HCT116 (cell line): ENCODE data around the gene PAX5. TPM values are rescaled to one million over a fixed set of nuclear protein-coding genes. Genes with fewer than 3 reads are reported as not detected.
A peak's percentile ranks its signal among the peaks of the same experiment; 100 is the strongest.

Experiments
- ATAC-seq: fragments of 200-7000 bp; cut with Tn5 transposase; 2 replicates; pipeline ENCODE4 v1.9.1; 2020; ENCODE audit warnings: mild to moderate bottlenecking, moderate library complexity
- BruUV-seq: library from RNA; stranded (reverse); fragments of 400-500 nt; replicated peaks from 2 replicates; lab custom pipeline; 2021; lab: Mats Ljungman, UMichigan
- CTCF ChIA-PET: fragments of 300-600 bp; sonication (Branson Sonifier 250); formaldehyde crosslinking; loops from one replicate; lab custom pipeline; 2021; ENCODE audit warnings: antibody characterized with exemption; lab: Charles Lee
- POLR2A ChIA-PET: fragments of 300-600, 350-600 bp; sonication (Branson Sonifier 250); formaldehyde crosslinking; loops from one replicate; lab custom pipeline; 2021; ENCODE audit warnings: antibody characterized with exemption; lab: Charles Lee
- RAD21 ChIA-PET, 2 experiments: fragments of 300-600 bp; sonication (Branson Sonifier 250); formaldehyde crosslinking; loops; one replicate each; lab custom pipeline; 2023; ENCODE audit warnings: low total read pairs in 2 of 2; ENCODE audit not compliant: uncharacterized antibody in 2 of 2, unreplicated experiment in 2 of 2, low non-redundant PET in 1 of 2; lab: Charles Lee
- DNase-seq: peaks from one replicate; pipeline ENCODE4 v3.0.0-alpha.2; 2010; ENCODE audit warnings: low read depth, low spot score
- H2AFZ ChIP-seq: fragments of 200-600 bp; shearing (Covaris generic), sonication (generic); 2 replicates; pipeline ENCODE4 v1.6.1; 2017; ENCODE audit warnings: low read depth, mixed run types, mixed read lengths, antibody characterized with exemption, low read length; ENCODE audit not compliant: poor library complexity, severe bottlenecking
- H3K27ac ChIP-seq: 2 replicates; pipeline ENCODE4 v1.5.1; 2012; ENCODE audit warnings: low read depth, low read length
- H3K27me3 ChIP-seq: fragments of 200-600 bp; sonication (generic); 2 replicates; pipeline ENCODE4 v1.6.1; 2016; ENCODE audit warnings: mixed run types, low read length, mixed read lengths; ENCODE audit not compliant: insufficient read depth
- H3K36me3 ChIP-seq, 2 experiments: fragments of 200-500 bp in 1 of 2; fragments of 200-600 bp in 1 of 2; sonication (Bioruptor generic) in 1 of 2; sonication (generic) in 1 of 2; 2 replicates each; pipeline versions ENCODE4 v1.5.1 to v1.6.1; 2014 to 2016; ENCODE audit warnings: low read length in 2 of 2, inconsistent platforms in 1 of 2, mixed read lengths in 1 of 2, mixed run types in 1 of 2; ENCODE audit not compliant: insufficient read depth in 2 of 2, control insufficient read depth in 1 of 2
- H3K4me1 ChIP-seq, 2 experiments: fragments of 200-600 bp in 1 of 2; sonication (generic) in 1 of 2; 2 replicates each; pipeline versions ENCODE4 v1.5.1 to v1.6.1; 2012 to 2017; ENCODE audit warnings: low read length in 2 of 2, inconsistent platforms in 1 of 2, mild to moderate bottlenecking in 1 of 2, mixed read lengths in 1 of 2, mixed run types in 1 of 2, moderate library complexity in 1 of 2; ENCODE audit not compliant: insufficient read depth in 2 of 2, control insufficient read depth in 1 of 2
- H3K4me2 ChIP-seq: fragments of 200-600 bp; sonication (generic); 2 replicates; pipeline ENCODE4 v1.6.1; 2017; ENCODE audit warnings: mixed run types, low read length, mixed read lengths
- H3K4me3 ChIP-seq, 2 experiments: fragments of 200-600 bp in 1 of 2; sonication (generic) in 1 of 2; replicated peaks in 1 of 2; 2 replicates each; pipeline ENCODE4 v1.5.1; 2011 to 2016; ENCODE audit warnings: low read length in 2 of 2, control low read depth in 1 of 2, low read depth in 1 of 2, mild to moderate bottlenecking in 1 of 2, mixed read lengths in 1 of 2, mixed run types in 1 of 2
- H3K79me2 ChIP-seq: fragments of 200-600 bp; sonication (generic); 2 replicates; pipeline ENCODE4 v1.6.1; 2017; ENCODE audit warnings: mild to moderate bottlenecking, mixed run types, low read length, moderate library complexity, mixed read lengths; ENCODE audit not compliant: insufficient read depth
- H3K9ac ChIP-seq: fragments of 200-600 bp; sonication (generic); 2 replicates; pipeline ENCODE4 v1.6.1; 2016; ENCODE audit warnings: low read length, mixed read lengths
- H3K9me2 ChIP-seq: fragments of 200-600 bp; sonication (generic), shearing (Covaris generic); 2 replicates; pipeline ENCODE4 v1.6.1; 2017; ENCODE audit warnings: mixed run types, mild to moderate bottlenecking, moderate library complexity; ENCODE audit not compliant: insufficient read depth
- H3K9me3 ChIP-seq, 2 experiments: fragments of 200-500 bp in 1 of 2; fragments of 200-600 bp in 1 of 2; sonication (Bioruptor generic) in 1 of 2; sonication (generic) in 1 of 2; 2 replicates each; pipeline ENCODE4 v1.6.1; 2014 to 2017; ENCODE audit warnings: low read length in 2 of 2, mixed read lengths in 2 of 2, inconsistent platforms in 1 of 2, low read depth in 1 of 2, mild to moderate bottlenecking in 1 of 2, mixed run types in 1 of 2, moderate library complexity in 1 of 2; ENCODE audit not compliant: control insufficient read depth in 1 of 2, insufficient read depth in 1 of 2
- H4K20me1 ChIP-seq: fragments of 200-600 bp; sonication (generic), shearing (Covaris generic); 2 replicates; pipeline ENCODE4 v1.6.1; 2017; ENCODE audit warnings: mixed run types, mild to moderate bottlenecking, moderate library complexity; ENCODE audit not compliant: insufficient read depth
- ATF3 ChIP-seq: IDR thresholded peaks from 2 replicates; pipeline ENCODE4 v1.6.1; 2012
- CBX3 ChIP-seq: IDR thresholded peaks from 2 replicates; pipeline ENCODE4 v1.6.1; 2012; ENCODE audit warnings: low read depth
- CEBPB ChIP-seq: IDR thresholded peaks from 2 replicates; pipeline ENCODE4 v1.6.1; 2012; ENCODE audit warnings: low read depth
- CTCF ChIP-seq, 3 experiments: fragments of 200-600 bp in 1 of 3; sonication (generic) in 1 of 3; IDR thresholded peaks in 2 of 3; conservative IDR thresholded peaks in 1 of 3; 2 replicates each; pipeline ENCODE4 v1.5.1; 2012 to 2017; ENCODE audit warnings: low read depth in 2 of 3, low read length in 2 of 3, antibody characterized with exemption in 1 of 3, borderline replicate concordance in 1 of 3, control low read depth in 1 of 3, mild to moderate bottlenecking in 1 of 3, mixed read lengths in 1 of 3, mixed run types in 1 of 3, moderate library complexity in 1 of 3; ENCODE audit not compliant: insufficient read depth in 1 of 3
- EGR1 ChIP-seq: IDR thresholded peaks from 2 replicates; pipeline ENCODE4 v1.6.1; 2012; ENCODE audit warnings: low read depth
- ELF1 ChIP-seq: IDR thresholded peaks from 2 replicates; pipeline ENCODE4 v1.6.1; 2012; ENCODE audit warnings: low read depth, borderline replicate concordance
- EZH2 ChIP-seq: fragments of 200-600 bp; sonication (generic); IDR thresholded peaks from 2 replicates; pipeline ENCODE4 v1.6.1; 2017; ENCODE audit warnings: antibody characterized with exemption, mixed run types
- EZH2phosphoT487 ChIP-seq: fragments of 200-600 bp; IDR thresholded peaks from 2 replicates; pipeline ENCODE4 v1.6.1; 2018; ENCODE audit warnings: antibody characterized with exemption, borderline replicate concordance
- FOSL1 ChIP-seq: IDR thresholded peaks from 2 replicates; pipeline ENCODE4 v1.6.1; 2012; ENCODE audit warnings: low read depth
- JUND ChIP-seq: IDR thresholded peaks from 2 replicates; pipeline ENCODE4 v1.6.1; 2012
- MAX ChIP-seq: IDR thresholded peaks from 2 replicates; pipeline ENCODE4 v1.6.1; 2012
- POLR2A ChIP-seq: IDR thresholded peaks from 2 replicates; pipeline ENCODE4 v1.7.0; 2011; ENCODE audit warnings: borderline replicate concordance; ENCODE audit not compliant: insufficient read depth, insufficient read length; ENCODE audit errors: extremely low read depth
- POLR2AphosphoS5 ChIP-seq: IDR thresholded peaks from 2 replicates; pipeline ENCODE4 v1.6.1; 2011; ENCODE audit warnings: mild to moderate bottlenecking, low read depth, low read length, moderate library complexity
- RAD21 ChIP-seq: IDR thresholded peaks from 2 replicates; pipeline ENCODE4 v1.6.1; 2012; ENCODE audit warnings: low read depth, mild to moderate bottlenecking
- REST ChIP-seq: IDR thresholded peaks from 2 replicates; pipeline ENCODE4 v1.6.1; 2012; ENCODE audit warnings: low read depth
- SIN3A ChIP-seq: IDR thresholded peaks from 2 replicates; pipeline ENCODE4 v1.6.1; 2012; ENCODE audit warnings: low read depth
- SP1 ChIP-seq: IDR thresholded peaks from 2 replicates; pipeline ENCODE4 v1.6.1; 2012; ENCODE audit warnings: low read depth
- SRF ChIP-seq: IDR thresholded peaks from 2 replicates; pipeline ENCODE4 v1.6.1; 2012; ENCODE audit warnings: low read depth
- YY1 ChIP-seq: IDR thresholded peaks from 2 replicates; pipeline ENCODE4 v1.6.1; 2011; ENCODE audit warnings: low read length, low read depth, moderate library complexity, mild to moderate bottlenecking; ENCODE audit not compliant: insufficient replicate concordance; ENCODE audit errors: extremely low read depth
- ZBTB33 ChIP-seq: IDR thresholded peaks from 2 replicates; pipeline ENCODE4 v1.6.1; 2011; ENCODE audit warnings: mild to moderate bottlenecking, low read length, moderate library complexity; ENCODE audit not compliant: insufficient replicate concordance; ENCODE audit errors: extremely low read depth
- ZFX ChIP-seq: fragments of 450-650 bp; IDR thresholded peaks from 2 replicates; pipeline ENCODE4 v1.6.1; 2017
- ZNF274 ChIP-seq: fragments of 200-500 bp; sonication (Bioruptor generic); IDR thresholded peaks from 2 replicates; pipeline ENCODE4 v1.6.1; 2014; ENCODE audit warnings: mild to moderate bottlenecking, low read depth, low read length, inconsistent platforms
- intact Hi-C: fragments of 100-400 bp; cut with micrococcal nuclease; formaldehyde crosslinking; loops from 2 replicates; pipeline ENCODE4 v1.10.0; 2022
- total RNA-seq: library from RNA; stranded (reverse); gene quantifications from one replicate; pipeline ENCODE4 v1.2.1, GENCODE V29; 2021; ENCODE audit not compliant: unreplicated experiment

PAX5 gene
- total RNA-seq, 1 experiment from 2014 or later = 0.17 TPM

- H3K4me1 ChIP-seq = peaks cover 21 to 50% of the 10 kb centered on the region in 2 experiments
- no peak overlapping the region for H2AFZ ChIP-seq
- no peaks in the 10 kb centered on the region for H3K36me3 ChIP-seq
- ATAC-seq (peak; percentile 84), DNase-seq (peak; percentile 87)
- peak overlapping the region; percentile 69 for H3K4me2 ChIP-seq
- no peaks in the 10 kb centered on the region for H4K20me1 ChIP-seq
- H3K9me3 ChIP-seq = no peaks in the 10 kb centered on the region
- no peak overlapping the region for H3K9ac ChIP-seq
- ChIA-PET RAD21 (no interaction called here), POLR2A (no interaction called here), CTCF (no interaction called here)
- peak overlapping the region; percentile 43; the same call in 1 of the 2 replicates for H3K27ac ChIP-seq
- H3K9me2 ChIP-seq = no peaks in the 10 kb centered on the region
- intact Hi-C loops = no loop called here
- peak overlapping the region in 1 of 2 experiments; percentile 17; a peak in 1 of 4 replicates for H3K4me3 ChIP-seq
- no TSS peak for BruUV-seq
- H3K79me2 ChIP-seq = no peaks in the 10 kb centered on the region
- peaks cover 7% of the 10 kb centered on the region; the same call in 1 of the 2 replicates for H3K27me3 ChIP-seq
- no peak for TF ChIP-seq EZH2phosphoT487
- peak; percentile 74 for TF ChIP-seq CEBPB
- TF ChIP-seq FOSL1 = peak; percentile 99
- no peak for TF ChIP-seq EZH2
- peak; percentile 88 for TF ChIP-seq SP1
- peak; percentile 78 for TF ChIP-seq SRF
- TF ChIP-seq POLR2AphosphoS5 = peak; percentile 24; the same call in 1 of the 2 replicates
- no peak for TF ChIP-seq ELF1
- TF ChIP-seq POLR2A = no peak
- peak; percentile 34 for TF ChIP-seq YY1
- TF ChIP-seq ZBTB33 = peak; percentile 39
- no peak for TF ChIP-seq REST
- peak; percentile 97 for TF ChIP-seq JUND
- TF ChIP-seq ATF3 = no peak; the same call in 1 of the 2 replicates
- peak; percentile 95 for TF ChIP-seq CBX3
- TF ChIP-seq ZNF274 = no peak
- peak; percentile 97 for TF ChIP-seq MAX
- TF ChIP-seq ZFX = no peak
- TF ChIP-seq CTCF (IDR thresholded peaks at IDR 0.05 in 2 of 3, conservative IDR thresholded peaks at IDR 0.05 in 1 of 3; ENCODE audit: borderline replicate concordance in 1 of 3, insufficient read depth in 1 of 3, low read depth in 2 of 3, low read length in 2 of 3) = no peak
- no peak for TF ChIP-seq RAD21
- TF ChIP-seq EGR1 = no peak
- TF ChIP-seq SIN3A = peak; percentile 78; the same call in 1 of the 2 replicates
Measured at GRCh38 chr9:36924071-36924470, 110.0 kb downstream of the PAX5 start.
